K562 (cell line): ENCODE data around the gene RIPK3.

Source experiments
- CHD7 ChIP-seq: fragments of 200-600 bp; sonication (generic); IDR thresholded peaks from one replicate; pipeline ENCODE4 v1.6.1; 2012; ENCODE audit warnings: mild to moderate bottlenecking, low read depth, low read length, inconsistent platforms
- TF ChIP-seq, protein P1 (sequence below), 3 experiments: IDR thresholded peaks in 2 of 3; conservative IDR thresholded peaks in 1 of 3; 2 replicates each; pipeline ENCODE4 v1.5.1; 2011 to 2012; ENCODE audit warnings: low read length in 3 of 3, mild to moderate bottlenecking in 3 of 3, control low read depth in 2 of 3, improper control_type of control experiment in 1 of 3, inconsistent platforms in 1 of 3, low read depth in 1 of 3, mixed read lengths in 1 of 3, moderate library complexity in 1 of 3; ENCODE audit not compliant: insufficient read depth in 2 of 3

- TF ChIP-seq CHD7: no peak
- TF ChIP-seq, protein P1, sequence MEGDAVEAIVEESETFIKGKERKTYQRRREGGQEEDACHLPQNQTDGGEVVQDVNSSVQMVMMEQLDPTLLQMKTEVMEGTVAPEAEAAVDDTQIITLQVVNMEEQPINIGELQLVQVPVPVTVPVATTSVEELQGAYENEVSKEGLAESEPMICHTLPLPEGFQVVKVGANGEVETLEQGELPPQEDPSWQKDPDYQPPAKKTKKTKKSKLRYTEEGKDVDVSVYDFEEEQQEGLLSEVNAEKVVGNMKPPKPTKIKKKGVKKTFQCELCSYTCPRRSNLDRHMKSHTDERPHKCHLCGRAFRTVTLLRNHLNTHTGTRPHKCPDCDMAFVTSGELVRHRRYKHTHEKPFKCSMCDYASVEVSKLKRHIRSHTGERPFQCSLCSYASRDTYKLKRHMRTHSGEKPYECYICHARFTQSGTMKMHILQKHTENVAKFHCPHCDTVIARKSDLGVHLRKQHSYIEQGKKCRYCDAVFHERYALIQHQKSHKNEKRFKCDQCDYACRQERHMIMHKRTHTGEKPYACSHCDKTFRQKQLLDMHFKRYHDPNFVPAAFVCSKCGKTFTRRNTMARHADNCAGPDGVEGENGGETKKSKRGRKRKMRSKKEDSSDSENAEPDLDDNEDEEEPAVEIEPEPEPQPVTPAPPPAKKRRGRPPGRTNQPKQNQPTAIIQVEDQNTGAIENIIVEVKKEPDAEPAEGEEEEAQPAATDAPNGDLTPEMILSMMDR (IDR thresholded peaks at IDR 0.05 in 2 of 3, conservative IDR thresholded peaks at IDR 0.05 in 1 of 3; ENCODE audit: insufficient read depth in 2 of 3, low read depth in 1 of 3, low read length in 3 of 3): no peak
Measured at GRCh38 chr14:24299255-24300191, 40.3 kb downstream of the RIPK3 start, which contains the start of the genes DHRS1 and NOP9.
